ENCODE results near the gene GALNT1.
A peak's percentile ranks its signal among the peaks of the same experiment; 100 is the strongest.

Gene GALNT1

DNA sequence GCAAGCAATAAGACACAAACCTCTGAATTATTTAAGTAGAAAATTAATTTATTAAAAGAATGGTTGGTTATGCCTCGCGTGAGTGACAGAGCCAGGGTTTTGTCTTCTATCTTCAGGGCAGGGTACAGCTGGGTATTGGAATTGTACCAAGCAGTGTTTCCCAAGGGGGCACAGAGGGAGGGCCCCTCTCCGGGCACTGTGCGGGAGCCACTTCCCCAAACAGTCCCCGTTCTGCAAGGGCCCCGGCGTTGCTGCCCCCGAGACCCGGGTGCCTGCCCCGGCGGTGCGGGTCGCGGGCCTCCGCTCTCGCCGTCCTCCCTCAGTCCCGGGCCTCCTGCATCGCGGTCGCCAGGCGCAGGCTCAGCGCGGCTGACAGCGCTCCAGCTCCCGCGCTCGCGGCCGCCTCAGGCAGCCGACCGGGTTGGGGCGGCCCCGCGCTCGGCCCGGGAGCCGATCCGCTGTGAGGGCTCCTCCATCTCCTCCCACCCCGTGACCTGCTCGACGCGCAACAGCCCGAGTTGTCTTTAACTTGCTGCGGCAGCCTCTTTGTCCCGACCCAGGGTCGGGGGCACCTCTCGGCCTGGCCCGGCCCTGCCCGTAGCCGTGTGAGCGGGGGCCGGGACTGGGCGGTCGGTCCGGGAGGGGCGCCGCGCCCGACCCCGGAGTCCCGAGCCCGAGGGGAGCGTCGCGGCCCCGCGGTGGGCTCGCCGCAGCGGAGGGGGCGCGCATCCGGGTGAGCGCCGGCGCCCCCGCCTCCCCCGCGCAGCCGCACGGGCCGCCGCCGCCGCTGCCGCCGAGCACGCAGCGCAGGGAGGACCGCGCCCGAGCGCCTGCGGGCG lies 620 bp upstream of the GALNT1 start:
- TF ChIP-seq, protein P1, sequence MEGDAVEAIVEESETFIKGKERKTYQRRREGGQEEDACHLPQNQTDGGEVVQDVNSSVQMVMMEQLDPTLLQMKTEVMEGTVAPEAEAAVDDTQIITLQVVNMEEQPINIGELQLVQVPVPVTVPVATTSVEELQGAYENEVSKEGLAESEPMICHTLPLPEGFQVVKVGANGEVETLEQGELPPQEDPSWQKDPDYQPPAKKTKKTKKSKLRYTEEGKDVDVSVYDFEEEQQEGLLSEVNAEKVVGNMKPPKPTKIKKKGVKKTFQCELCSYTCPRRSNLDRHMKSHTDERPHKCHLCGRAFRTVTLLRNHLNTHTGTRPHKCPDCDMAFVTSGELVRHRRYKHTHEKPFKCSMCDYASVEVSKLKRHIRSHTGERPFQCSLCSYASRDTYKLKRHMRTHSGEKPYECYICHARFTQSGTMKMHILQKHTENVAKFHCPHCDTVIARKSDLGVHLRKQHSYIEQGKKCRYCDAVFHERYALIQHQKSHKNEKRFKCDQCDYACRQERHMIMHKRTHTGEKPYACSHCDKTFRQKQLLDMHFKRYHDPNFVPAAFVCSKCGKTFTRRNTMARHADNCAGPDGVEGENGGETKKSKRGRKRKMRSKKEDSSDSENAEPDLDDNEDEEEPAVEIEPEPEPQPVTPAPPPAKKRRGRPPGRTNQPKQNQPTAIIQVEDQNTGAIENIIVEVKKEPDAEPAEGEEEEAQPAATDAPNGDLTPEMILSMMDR (IDR thresholded peaks at IDR 0.05; ENCODE audit: control insufficient read depth, insufficient read depth, low read depth, low read length, missing control alignments), result no peak
- peak overlapping the region; percentile 64 for H3K4me3 ChIP-seq (ENCODE audit: control insufficient read depth, low read depth, low read length)
- DNase-seq (ENCODE audit: low read depth), result no peak

- DNase-seq (ENCODE audit: low read depth), result no peak
- TF ChIP-seq, protein P1 (IDR thresholded peaks at IDR 0.05; ENCODE audit: control insufficient read depth, insufficient read depth, low read depth, low read length, missing control alignments), result no peak
These were observed 530 bp downstream of the GALNT1 start for GRCh38 chr18:35581898-35582641.

DNA sequence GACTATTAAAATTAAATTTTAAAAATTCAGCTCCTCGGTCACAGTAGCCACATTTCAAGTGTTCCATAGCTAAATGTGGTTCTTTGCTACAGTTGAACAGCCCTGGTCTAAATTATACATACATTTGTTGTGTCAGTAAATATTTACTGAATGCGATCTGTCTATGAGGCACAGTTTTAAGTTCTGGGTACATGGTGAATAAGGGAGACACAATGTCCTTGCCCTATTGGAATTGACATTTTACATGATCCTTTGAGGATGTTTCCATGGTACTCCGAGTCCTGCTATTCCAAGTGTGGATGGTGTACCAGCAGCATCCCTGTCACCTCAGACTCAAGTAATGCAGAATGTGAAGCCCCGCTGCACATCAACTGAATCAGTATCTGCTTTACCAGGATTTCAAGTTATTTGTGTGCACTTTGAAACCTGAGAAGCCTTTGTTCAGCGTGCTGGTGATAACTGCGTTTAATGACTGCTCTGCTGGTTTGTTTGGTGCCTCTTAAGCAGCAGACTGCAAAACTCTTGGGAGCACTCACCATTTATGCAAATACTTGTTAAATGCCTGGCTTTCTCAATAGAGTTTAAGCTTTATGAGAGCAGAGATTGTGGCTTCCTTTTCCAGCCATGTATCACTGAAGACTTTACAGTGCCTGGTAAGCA lies 1.5 kb downstream of the GALNT1 start:
- no peak overlapping the region for H3K4me3 ChIP-seq (ENCODE audit: control insufficient read depth, low read depth, low read length)
- TF ChIP-seq, protein P1 (IDR thresholded peaks at IDR 0.05; ENCODE audit: control insufficient read depth, insufficient read depth, low read depth, low read length, missing control alignments), result no peak
- no peak for DNase-seq (ENCODE audit: low read depth)

More at GRCh38 chr18:35581898-35582641, 530 bp downstream of the GALNT1 start:
- peak overlapping the region; percentile 61 for H3K4me3 ChIP-seq (ENCODE audit: control insufficient read depth, low read depth, low read length)

DNA sequence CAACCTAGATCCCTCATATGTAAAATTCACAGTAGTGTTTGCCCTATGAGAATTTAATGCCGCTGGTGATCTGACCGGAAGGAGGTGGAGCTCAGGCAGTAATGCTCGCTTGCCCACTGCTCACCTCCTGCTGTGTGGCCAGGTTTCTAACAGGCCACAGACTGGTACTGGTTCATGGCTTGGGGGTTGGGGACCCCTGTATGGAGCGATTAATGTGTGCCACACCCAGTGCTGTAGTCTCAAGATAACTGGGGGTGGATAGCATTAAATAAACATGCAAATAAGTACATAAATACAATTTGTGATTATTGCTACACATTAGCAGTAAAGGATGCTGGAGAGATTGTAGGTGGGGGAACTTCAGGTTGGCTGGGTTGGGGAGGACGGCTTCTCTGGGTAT lies 3.2 kb downstream of the GALNT1 start:
- TF ChIP-seq, protein P1 (IDR thresholded peaks at IDR 0.05; ENCODE audit: control insufficient read depth, insufficient read depth, low read depth, low read length, missing control alignments), result no peak
- H3K4me3 ChIP-seq (ENCODE audit: control insufficient read depth, low read depth, low read length), result no peak overlapping the region
- no peak for DNase-seq (ENCODE audit: low read depth)

DNA sequence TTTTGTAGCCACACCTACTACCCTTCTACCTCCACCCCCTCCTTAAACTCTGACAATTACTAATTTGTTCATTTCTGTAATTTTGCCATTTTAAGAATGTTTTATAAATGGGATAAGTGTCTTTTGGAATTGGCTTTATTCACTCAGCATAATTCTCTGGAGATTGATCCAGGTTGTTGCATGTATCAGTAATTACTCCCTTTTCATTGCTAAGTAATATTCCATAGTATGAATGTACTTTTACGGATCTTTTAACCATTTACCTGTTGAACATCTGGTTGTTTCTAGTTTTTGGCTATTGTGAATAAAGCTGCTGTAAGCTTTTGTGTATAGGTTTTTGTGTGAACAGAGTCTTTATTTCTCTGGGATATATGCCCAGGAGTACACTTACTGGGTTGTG lies 4.1 kb downstream of the GALNT1 start:
- H3K4me3 ChIP-seq (ENCODE audit: control insufficient read depth, low read depth, low read length), result no peak overlapping the region
- no peak for DNase-seq (ENCODE audit: low read depth)
- TF ChIP-seq, protein P1 (IDR thresholded peaks at IDR 0.05; ENCODE audit: control insufficient read depth, insufficient read depth, low read depth, low read length, missing control alignments), result no peak

DNA sequence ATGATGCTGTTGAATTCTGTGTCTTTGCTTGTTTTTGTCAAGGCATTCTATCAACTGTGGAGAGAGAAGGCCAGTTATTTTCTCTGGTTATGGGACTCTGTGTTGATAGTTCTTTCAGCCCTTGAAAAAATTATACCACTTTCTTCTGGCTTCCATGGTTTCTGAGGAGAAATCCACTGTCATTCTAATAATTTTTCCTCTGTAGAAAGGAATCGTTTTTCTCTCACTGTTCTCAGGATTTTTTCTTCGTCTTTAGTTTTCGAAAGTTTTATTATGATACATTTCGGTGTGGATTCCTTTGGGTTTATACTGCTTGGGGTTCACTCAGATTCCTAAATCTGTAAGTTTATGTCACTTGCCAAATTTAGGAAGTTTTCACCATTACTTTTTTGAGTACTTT lies 6.6 kb downstream of the GALNT1 start:
- DNase-seq (ENCODE audit: low read depth), result no peak
- no peak overlapping the region for H3K4me3 ChIP-seq (ENCODE audit: control insufficient read depth, low read depth, low read length)
- TF ChIP-seq, protein P1 (IDR thresholded peaks at IDR 0.05; ENCODE audit: control insufficient read depth, insufficient read depth, low read depth, low read length, missing control alignments), result no peak

Data from AG09309 (cell line).